Suppressor macrophage treated with lipopolysaccharide for 4 hours (primary cell): ENCODE results near the gene FAM83E.
"Not testable (repeated sequence)": the region's sequence is repeated elsewhere in the genome, so short reads cannot be mapped to it uniquely, and the experiment has no call there.

Experiments used
- DNase-seq: peaks from one replicate; pipeline ENCODE4 v3.0.0-alpha.2; 2020

The FAM83E gene

GRCh38 chr19:48639483-48640375 lies 24.9 kb upstream of the FAM83E start:
- DNase-seq = no peak

DNA sequence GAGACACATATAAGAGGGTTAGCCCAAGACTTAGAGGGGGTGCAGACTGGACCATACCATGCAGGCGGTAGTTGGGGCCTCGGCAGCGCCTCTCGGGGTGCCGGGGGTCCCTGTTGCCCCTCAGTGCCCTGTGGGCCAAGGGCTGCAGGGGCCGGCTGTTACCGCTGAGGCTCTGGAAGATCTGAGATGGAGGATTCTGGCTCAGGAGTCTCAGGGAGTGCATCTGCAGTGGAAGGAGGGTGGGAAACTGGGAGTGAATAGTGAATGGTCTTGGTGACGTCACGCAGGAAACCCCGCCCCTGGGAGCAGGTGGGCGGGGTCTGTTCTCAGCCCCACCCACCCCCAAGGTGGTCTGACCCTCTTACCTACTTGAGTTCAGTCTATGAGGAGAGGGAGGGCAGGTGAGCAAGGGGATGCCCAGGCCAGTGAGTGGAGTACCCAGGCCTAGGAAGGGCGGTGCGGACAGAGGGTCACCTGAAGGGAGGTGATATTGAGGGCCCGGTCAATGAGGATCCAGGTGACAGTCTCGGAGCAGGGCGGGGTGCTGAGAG lies 24.0 kb upstream of the FAM83E start:
- no peak for DNase-seq

DNA sequence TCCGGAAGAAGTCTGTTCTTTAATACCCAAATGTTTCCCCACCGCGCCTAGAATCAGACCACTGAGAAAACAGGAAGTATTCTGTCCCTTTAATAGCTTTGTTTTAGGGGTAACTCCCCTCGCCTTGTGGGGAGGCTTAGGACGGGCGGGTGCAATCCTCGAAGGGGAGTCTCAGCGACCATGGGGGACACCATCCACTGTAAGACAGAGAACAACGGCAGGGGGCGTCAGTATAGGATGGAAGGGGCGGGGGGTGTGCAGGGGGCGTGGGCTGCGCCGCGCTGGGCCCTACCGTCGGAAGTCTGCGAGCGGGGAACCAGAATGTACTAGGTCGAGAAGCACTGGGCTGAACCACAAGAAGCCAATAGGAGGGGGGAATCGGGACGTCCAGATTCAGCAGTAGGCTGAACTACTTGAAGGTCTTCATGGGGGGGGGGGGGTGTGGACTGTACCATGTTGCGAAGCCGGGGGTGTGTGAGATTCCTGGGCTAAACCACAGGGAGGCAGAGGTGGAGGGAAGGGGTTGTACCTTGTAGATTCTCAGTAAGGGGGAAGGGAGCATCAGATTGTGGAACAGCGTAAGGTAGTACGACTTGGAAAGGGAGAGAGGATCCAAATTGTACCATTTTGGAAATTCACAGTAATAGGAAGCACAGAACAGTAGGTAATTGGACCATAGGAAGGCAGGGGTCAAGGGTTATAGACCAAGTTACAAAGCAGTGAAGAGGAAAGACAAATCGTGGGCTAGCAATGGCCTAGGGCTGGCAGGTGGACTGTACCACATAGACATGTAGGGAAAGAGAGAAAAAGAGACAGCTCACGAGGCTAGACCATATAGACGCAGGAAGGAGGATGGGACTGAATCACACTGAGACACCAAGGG lies 23.3 kb upstream of the FAM83E start:
- peak; percentile 87 for DNase-seq

DNA sequence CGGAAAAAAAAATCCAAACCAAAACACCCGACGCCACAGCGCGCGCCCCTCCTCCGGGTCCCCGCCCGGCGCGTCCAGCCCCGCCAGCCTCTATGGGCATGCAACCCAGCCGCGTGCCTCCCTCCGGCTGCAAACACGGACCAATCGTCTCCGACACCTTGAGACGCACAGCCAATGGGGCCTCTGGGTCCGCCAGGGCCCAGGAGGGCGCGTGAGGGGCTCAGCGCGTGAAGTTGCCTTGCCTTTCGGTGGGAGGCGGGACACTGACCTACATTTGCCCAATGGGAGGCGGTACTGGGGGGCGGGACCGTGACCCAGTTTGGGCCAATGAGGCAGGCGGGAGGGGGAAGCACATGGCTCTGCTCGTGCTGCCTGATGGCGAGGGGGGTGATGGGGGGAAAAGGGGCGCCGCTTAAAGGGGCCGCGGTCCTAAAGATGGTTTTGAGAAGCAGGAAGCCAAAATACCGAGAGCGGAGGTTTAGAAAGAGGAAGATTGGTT lies 22.6 kb upstream of the FAM83E start:
- DNase-seq = peak; percentile 97

DNA sequence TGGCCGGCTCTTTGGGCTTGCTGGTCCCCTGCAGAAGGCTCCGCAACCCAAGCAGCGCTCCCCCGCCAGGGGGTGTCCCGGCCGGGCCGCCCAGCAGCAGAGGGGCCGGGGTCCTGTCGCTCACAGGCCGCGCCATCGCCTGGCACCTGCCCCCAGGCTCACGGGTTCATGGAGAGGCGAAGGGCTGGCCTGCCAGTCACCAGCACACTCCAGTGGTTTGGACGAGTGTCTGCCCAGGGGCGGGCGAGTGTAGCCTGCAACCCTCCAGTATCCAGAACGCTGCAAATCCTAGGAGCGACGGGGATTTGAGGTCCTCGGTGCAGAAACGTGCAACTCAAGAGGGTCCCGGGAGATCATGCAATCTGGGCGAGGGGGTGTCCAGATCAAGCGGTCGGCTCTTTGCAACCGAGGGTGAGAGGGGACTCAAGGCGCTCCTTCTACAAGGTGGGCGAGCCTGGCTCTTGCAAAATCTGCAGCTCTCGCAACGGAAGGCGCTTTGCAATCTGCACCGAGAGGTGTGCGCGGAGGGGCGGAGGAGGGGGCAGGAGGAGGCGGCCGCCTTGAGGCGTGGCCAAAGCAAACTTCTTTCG lies 22.1 kb upstream of the FAM83E start, which contains the start of gene DBP:
Gene DBP (minus strand): TSS at position 521 of the 590 bp plus-strand sequence. CDS start 385 bp downstream, at position 136.
- no peak for DNase-seq

- no peak for DNase-seq
These were observed 21.3 kb upstream of the FAM83E start for GRCh38 chr19:48635966-48636858.

DNA sequence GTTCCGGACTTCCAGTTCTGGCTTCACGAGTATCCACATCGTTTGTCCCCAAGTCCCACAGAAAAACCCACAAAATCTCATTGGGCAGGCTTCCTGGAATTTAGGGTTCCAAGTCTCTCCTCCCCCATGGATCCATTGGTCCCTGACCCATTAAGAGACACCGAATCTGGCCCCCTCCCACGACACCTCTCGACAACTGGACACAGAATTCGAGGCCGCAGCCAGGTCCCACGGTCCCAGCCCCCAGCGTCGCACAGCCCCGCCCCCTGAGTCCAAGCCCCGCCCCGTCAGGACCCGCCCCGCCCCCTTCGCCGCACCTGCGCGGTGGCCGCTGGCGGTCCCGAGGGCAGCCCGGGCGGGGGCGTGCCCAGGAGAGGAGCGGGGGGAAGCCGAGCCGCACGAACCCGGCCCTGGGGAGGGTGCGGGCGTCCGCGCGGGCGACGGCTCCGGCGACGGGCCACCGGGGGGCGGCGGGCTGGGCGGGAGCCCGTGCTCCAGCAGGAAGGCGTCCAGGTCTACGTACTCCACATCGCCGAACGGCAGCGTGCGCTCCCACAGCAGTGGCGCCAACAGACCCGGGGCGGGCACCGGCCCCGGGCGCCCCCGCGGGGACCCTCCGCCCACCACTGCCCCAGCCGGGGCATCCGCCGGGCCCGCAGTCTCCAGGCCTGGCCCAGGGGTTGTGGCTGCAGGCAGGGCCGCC lies 20.5 kb upstream of the FAM83E start:
- peak; percentile 75 for DNase-seq

- peak; percentile 92 for DNase-seq
These were observed 19.8 kb upstream of the FAM83E start for GRCh38 chr19:48634424-48635262.

- DNase-seq = no peak
These were observed 19.1 kb upstream of the FAM83E start for GRCh38 chr19:48634036-48634342.

- no peak for DNase-seq
These were observed 18.5 kb upstream of the FAM83E start for GRCh38 chr19:48633148-48634035.

GRCh38 chr19:48632692-48633147 lies 17.8 kb upstream of the FAM83E start:
- DNase-seq = peak; percentile 51

DNA sequence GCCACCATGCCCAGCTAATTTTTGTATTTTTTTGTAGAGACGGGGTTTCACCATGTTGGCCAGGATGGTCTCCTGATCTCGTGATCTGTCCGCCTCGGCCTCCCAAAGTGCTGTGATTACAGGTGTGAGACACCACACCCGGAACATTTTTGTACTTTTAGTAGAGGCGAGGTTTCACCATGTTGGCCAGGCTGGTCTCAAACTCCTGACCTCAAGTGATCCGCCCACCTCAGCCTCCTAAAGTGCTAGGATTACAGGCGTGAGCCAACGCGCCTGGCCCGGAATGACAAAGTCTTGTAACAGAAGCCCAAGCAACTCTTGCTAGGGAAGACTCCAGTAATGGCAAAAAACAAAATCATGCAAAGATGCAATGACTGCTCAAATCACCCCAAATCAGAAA lies 17.4 kb upstream of the FAM83E start:
- not testable (repeated sequence) for DNase-seq

GRCh38 chr19:48631225-48631624 lies 16.3 kb upstream of the FAM83E start:
- DNase-seq = no peak

GRCh38 chr19:48630296-48631063 lies 15.6 kb upstream of the FAM83E start:
- DNase-seq = no peak

DNA sequence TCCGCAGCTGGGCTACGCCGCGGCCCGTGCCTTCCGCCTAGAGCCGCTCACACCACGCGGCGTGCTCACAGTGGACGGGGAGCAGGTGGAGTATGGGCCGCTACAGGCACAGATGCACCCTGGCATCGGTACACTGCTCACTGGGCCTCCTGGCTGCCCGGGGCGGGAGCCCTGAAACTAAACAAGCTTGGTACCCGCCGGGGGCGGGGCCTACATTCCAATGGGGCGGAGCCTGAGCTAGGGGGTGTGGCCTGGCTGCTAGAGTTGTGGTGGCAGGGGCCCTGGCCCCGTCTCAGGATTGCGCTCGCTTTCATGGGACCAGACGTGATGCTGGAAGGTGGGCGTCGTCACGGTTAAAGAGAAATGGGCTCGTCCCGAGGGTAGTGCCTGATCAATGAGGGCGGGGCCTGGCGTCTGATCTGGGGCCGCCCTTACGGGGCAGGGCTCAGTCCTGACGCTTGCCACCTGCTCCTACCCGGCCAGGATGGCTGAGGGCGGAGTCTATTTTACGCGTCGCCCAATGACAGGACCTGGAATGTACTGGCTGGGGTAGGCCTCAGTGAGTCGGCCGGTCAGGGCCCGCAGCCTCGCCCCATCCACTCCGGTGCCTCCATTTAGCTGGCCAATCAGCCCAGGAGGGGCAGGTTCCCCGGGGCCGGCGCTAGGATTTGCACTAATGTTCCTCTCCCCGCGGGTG lies 14.9 kb upstream of the FAM83E start:
- DNase-seq = no peak

GRCh38 chr19:48629297-48629598 lies 14.4 kb upstream of the FAM83E start:
- DNase-seq = no peak

DNA sequence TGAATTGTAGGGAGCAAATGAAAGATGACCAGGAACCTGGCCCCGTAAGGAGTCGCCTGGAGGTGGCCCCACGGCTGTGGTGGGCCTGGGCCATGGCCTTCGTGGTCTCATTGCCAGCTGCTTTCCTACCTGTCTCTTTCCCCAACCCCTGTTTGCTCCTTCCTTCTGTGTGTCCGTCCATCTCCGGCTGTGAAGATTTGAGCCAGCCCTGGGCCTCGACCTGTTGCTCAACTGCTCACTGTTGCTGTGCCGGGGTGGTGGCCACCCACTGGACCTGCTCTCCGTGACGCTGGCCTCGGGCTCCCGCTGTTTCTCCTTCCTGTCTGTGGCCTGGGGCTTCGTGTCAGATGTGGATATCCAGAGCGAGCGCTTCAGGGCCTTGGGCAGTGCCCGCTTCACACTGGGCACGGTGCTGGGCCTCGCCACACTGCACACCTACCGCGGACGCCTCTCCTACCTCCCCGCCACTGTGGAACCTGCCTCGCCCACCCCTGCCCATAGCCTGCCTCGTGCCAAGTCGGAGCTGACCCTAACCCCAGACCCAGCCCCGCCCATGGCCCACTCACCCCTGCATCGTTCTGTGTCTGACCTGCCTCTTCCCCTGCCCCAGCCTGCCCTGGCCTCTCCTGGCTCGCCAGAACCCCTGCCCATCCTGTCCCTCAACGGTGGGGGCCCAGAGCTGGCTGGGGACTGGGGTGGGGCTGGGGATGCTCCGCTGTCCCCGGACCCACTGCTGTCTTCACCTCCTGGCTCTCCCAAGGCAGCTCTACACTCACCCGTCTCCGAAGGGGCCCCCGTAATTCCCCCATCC lies 13.8 kb upstream of the FAM83E start:
- DNase-seq = no peak
